Inflammatory macrophage treated with lipopolysaccharide for 4 hours (primary cell): ENCODE data around the gene SLC26A9.

Experiments
- DNase-seq: peaks from one replicate; pipeline ENCODE4 v3.0.0-alpha.2; 2020

The SLC26A9 gene

DNA sequence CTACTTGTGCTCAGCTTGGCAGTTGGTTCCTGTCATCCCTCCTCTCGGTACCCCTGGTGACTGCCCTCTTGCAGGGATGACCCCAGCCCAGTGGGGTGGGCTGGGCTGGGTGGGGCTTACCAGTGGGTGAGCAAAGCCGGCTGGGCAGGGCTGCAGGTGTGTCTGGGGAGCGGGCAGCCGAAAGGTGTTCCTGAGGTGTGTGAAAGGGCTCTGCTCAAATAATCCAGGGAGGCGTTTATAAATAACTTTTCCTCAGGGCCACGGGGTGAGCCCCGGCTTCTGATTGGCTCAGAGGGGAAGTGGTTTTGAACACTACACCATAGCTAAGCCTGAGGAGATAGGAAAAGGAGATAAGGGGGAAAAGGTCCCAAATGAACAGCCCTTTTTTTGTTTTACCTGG, at the start of gene SLC26A9:
TSS of gene SLC26A9 (minus strand) at position 212 of the 400 bp plus-strand sequence. CDS start 7,636 bp downstream, outside the sequence.
- no peak for DNase-seq

GRCh38 chr1:205992218-205992882, 49.1 kb upstream of the SLC26A9 start:
- DNase-seq, result no peak

GRCh38 chr1:205991237-205991636, 48.0 kb upstream of the SLC26A9 start:
- peak; percentile 36 for DNase-seq

DNA sequence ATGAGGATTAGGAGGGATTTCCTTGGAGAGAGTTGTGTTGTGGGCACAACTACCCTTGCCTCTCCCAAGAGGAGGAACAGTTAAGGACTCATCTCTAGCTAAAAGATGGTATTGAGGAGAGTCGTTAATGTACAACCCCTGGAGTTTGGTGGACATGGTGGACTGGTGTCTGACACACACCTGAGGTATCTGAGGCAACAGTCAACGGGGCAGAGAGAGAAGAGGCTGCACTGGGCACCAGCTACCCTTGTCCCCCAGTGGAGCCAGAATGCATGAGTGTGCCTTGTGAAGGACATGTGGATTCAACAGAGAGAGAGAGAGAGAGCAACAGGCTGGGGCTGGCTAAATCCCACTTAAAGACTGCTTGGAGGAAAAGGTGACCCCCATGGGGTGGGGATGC, 47.0 kb upstream of the SLC26A9 start:
- DNase-seq, result no peak

- DNase-seq, result no peak
Measured at GRCh38 chr1:205989786-205990185, 46.5 kb upstream of the SLC26A9 start.

- DNase-seq, result no peak
Measured at GRCh38 chr1:205988585-205988995, 45.3 kb upstream of the SLC26A9 start.

GRCh38 chr1:205986861-205987260, 43.6 kb upstream of the SLC26A9 start:
- DNase-seq, result no peak

DNA sequence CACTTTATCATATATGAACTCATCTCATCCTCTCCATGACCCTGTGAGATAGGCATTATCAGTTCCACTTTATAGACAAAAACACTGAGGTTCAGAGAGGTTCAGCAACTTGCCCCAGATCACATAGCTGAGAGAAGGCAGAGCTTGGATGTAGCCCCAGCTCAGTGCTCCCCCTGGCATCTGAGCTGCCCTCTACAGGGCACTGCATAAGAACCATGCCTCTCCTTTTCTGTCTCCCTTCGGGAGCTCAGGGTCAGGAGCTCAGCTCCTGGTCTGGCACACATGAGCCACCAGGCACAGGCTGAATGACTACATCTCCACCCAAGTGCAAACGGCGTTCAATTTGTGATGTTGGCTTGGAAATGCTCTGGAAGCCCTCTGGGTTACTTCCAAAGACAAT, 43.0 kb upstream of the SLC26A9 start:
- no peak for DNase-seq

DNA sequence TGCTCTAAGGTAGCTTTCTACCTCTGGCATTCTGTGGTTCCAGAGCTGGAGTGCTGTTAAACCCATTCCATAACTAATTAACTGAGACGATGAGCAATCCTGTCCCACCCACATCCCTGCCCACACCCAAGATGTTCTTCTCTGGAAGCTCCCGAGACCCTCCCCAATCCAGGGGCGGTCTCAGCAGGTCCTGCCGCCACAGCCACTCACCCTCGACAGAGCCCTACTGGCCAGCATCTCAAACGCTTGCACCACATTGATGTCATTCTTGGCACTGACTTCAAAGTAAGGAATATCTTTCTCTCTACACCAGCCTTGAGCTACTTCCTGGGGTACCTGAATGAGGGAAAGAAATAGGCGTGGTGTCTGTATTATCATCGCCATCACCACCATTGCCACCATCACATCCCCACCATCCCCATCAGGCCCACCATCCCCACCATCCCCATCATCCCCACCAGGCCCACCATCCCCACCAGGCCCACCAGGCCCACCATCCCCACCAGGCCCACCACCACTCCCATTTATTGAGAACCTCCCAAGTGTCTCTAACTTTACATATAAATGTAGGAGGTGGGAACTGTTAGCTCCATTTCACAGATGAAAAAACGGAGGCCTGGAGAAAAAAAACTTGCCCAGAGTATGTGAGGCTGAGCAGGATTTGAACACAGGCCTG, 42.2 kb upstream of the SLC26A9 start:
- no peak for DNase-seq

DNA sequence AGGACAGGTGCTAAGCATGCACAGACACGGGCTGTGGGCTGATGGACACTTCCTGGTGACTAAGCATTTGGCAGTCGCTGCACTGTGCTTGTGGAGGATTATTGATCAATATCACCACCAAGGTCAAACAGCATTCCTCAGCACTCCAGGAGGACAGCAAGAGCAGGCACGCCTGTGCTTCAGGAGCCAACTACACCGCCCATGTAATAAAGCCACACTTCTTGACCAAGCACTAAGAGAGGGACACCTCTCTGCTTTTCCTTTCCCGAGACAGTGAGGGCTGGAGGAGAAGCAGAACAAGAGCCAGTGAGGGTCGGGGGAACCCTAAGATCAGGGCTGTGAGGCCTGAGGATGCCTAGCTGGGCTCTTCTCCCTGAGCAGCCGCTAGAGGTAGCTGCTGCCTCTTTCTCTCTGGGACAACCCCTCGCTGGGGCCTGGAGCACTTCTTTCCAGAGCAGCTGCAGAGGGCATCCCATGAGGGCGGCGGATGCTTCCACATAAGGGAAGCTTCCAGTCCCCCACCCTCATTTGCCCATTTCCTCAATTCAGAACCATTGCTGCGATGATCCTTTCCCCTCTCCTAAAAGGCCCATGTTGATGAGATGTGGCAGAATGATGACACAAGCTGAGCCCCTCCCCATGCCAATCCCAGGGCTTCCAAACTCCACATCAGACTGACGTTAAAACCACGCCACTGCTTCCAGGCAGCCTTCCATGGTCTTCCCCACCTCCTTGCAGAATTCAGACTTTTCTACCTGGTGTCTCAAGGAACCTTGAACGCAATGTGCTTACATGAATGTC, 40.9 kb upstream of the SLC26A9 start:
- peak; percentile 60 for DNase-seq

GRCh38 chr1:205981257-205981656, 38.0 kb upstream of the SLC26A9 start:
- no peak for DNase-seq

GRCh38 chr1:205980237-205980870, 37.1 kb upstream of the SLC26A9 start:
- DNase-seq, result peak; percentile 36

DNA sequence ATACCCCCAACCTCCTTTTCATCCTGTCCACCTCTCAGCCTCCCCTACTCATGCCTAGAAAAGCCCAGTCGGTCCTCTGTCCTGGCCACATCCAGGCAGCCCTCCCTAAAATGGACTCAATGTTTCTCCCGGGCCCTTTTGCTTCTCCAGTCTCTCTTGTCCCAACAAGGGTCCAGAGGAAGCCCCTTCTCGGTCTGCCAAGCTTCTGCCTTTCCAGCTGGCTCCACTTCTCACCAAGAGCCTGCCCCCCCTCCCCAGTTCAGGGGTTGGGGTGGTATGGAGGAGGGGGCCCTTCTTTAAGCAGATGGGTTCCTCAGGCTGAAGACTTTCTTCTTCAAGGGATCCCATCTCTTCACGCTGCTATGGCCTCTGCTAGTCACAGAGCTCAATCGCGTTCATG, 36.0 kb upstream of the SLC26A9 start:
- DNase-seq, result no peak

DNA sequence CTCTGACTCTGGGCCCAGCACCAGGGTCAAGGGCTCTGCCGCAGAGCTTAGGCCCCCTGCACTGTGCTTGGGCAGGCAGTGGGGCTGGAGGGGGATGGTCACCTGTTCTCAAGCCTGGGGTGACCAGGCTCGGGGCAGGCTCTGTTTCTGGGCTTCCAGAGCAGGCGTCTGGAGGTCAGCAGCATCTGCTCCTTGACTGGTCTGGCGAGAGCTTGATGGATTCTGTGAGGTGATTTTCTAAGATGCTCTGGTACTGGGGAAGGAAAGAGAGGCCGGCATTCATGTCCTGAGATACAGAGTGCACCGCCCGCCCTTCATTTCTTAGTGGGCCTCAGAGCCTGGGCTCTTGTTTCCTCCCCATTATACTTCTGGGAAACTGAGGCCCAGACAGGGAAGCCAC, 35.4 kb upstream of the SLC26A9 start:
- no peak for DNase-seq

GRCh38 chr1:205977402-205978014, 34.3 kb upstream of the SLC26A9 start:
- DNase-seq, result peak; percentile 65

DNA sequence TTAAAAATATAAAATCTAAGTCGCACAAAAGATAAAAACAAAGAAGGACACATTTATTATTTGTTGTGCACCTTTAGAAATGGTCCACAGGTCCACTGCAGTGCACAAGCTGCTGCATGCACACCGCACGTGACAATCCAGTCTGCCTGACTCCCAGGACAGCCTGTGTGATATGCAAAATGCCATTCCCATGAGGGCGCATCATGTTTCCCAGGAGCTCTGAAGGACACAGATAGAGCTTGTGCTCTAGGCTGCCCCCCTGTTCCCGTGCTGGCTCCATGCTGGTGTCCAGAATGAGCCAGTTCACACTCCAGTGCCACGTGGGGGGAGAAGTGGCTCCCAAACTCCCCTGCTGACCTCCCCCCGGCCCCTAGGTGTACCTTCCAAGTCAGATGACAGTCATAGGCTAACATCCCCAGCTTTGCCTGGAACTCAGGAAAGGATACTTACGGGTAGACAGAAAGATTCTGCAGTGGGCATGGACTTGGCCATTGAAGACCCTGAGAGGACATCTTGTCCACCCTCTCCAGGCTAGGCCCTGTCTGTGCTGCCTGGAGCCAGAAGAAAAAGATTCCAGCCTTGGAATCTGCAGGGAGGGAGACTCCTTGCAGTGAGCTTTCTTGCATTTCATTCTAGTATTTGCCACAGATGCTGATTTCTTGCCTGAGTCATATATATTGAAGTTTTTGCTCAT, 33.6 kb upstream of the SLC26A9 start:
- DNase-seq, result no peak

DNA sequence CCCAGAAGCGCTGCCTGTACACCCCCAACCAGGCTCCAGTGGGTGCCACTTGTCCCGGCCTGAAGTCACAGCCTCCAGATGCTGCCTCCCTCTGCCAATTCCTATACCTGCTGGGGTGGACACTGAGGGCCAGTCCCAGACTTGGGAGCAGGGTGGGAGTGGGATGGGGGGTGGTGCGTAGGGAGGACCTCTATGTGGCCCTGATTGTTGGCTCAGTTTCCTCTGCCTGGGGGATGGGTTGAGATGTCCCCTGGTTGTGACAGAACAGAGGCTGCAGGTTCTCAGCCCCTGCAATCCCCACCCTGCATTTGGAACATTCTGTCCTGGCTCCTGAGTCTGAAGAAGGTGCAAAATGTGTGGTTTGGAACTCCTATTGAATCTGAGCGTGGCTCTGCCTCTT, 32.8 kb upstream of the SLC26A9 start:
- no peak for DNase-seq

DNA sequence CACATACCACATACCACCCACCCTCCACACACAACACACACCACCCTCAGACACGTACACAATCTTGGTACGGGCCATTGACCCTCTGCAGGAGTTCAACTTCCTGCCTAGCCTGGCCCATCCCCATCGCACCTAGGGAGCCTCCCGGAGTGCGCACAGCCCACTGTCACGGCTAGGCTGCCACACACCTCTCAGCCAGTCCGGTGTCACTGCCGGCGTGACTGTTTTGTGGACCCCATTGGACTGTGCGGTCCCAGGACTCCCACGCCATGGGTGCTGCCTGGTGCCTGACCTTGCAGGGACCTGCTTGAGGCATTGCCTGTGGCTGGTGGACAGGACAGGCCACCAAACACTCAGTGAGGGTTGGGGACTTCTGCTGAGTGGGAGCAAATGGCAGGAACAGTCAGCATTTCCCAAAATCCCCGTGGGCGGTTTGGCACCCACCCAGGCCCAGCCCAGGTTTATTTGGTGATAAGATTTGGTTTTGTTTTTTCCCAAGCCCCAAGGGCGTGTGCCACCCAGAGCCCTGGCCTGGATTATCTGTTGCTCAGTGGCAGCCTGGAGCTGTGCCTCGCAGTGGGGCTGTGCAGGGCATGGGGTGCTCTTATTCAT, 32.2 kb upstream of the SLC26A9 start:
- no peak for DNase-seq

GRCh38 chr1:205974712-205975111, 31.5 kb upstream of the SLC26A9 start:
- DNase-seq, result no peak

DNA sequence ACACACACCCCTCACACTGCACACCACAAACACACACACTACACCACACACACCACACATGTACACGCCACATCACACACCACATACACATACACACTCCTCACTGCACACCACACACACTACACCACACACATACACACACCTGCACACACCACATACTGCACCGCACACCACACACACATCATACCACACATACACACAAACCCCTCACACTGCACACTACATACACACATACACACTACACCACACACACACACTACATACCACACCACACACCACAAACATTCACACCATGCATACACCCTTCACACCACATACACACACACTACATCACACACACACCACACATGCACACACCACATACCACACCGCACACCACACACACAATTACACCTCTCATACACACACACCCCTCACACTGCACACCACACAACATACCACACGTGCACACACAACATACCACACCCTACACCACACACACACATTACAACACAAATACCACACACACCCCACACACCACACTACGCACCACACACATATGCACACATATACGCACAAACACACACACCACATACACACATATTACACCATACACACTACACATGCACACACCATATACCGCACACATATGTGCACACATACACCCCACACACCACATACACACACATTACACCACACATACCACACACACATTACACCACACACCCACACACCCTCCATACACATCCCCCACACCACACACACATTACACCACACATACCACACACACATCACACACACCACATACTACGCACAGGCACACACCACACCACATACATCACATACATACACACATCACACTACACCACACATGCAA, 30.3 kb upstream of the SLC26A9 start:
- no peak for DNase-seq
